HG02870 (cell line): ENCODE measurements around the gene ATP2B3.

Source experiments
- ATAC-seq: cut with Tn5 transposase; IDR thresholded peaks from one replicate; pipeline ENCODE4 v1.9.1; 2021; ENCODE audit warnings: mild to moderate bottlenecking, moderate library complexity; ENCODE audit not compliant: unreplicated experiment

The ATP2B3 gene

GRCh38 chrX:153631907-153632594, 114.6 kb downstream of the ATP2B3 start:
- no peak for ATAC-seq
